ENCODE results near the gene TCERG1.

The TCERG1 gene

GRCh38 chr5:146560205-146560812 is 113.2 kb downstream of the TCERG1 start:
- ChIA-PET POLR2A (no interaction called here), CTCF (interaction anchor here (1.0 to 2.6 kb wide), 2 partner anchors 16 to 405 kb away, joined by 4 to 12 read pairs; no protein-coding TSS in a partner anchor)
- no peak for TF ChIP-seq CTCF (IDR thresholded peaks at IDR 0.05; ENCODE audit: insufficient read depth, low read length, missing control alignments)
- no peak overlapping the region for H3K4me3 ChIP-seq (ENCODE audit: low read depth, low read length)
- no peak for DNase-seq (ENCODE audit: low read depth, low spot score)
